ENCODE data around the gene MRPL36.

DNA sequence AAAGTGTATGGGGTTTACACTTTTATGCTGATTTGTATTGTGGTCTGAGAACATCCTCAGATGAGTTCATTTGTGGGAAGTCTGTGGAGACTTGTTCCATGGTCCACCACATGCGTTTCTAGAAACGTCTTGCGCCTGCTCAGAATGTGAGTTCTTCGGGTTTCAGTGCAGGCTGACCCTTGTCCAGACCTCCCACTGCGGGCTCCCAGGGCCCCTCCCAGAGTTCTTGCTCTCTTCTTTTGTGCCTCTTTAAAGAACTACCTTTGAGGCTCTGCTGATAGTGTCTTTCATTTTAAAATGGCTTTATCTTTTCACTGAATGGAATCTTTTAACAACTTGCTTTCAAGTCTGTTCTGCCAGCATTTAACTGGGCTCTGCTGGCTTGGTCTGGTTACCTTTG, 19.1 kb upstream of the MRPL36 start:
- TF ChIP-seq, protein P1, sequence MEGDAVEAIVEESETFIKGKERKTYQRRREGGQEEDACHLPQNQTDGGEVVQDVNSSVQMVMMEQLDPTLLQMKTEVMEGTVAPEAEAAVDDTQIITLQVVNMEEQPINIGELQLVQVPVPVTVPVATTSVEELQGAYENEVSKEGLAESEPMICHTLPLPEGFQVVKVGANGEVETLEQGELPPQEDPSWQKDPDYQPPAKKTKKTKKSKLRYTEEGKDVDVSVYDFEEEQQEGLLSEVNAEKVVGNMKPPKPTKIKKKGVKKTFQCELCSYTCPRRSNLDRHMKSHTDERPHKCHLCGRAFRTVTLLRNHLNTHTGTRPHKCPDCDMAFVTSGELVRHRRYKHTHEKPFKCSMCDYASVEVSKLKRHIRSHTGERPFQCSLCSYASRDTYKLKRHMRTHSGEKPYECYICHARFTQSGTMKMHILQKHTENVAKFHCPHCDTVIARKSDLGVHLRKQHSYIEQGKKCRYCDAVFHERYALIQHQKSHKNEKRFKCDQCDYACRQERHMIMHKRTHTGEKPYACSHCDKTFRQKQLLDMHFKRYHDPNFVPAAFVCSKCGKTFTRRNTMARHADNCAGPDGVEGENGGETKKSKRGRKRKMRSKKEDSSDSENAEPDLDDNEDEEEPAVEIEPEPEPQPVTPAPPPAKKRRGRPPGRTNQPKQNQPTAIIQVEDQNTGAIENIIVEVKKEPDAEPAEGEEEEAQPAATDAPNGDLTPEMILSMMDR (conservative IDR thresholded peaks at IDR 0.05; ENCODE audit: low read depth, low read length), result no peak
- TF ChIP-seq EZH2 (IDR thresholded peaks at IDR 0.05; ENCODE audit: borderline replicate concordance, low read depth, low read length, poor library complexity, severe bottlenecking), result no peak

Measured in A673 (cell line).